Measurements from ENCODE around the gene ALDH1A3.
A peak's percentile ranks its signal among the peaks of the same experiment; 100 is the strongest.

Gene ALDH1A3

GRCh38 chr15:100877551-100877950 is 2.1 kb upstream of the ALDH1A3 start:
- H3K4me3 ChIP-seq (ENCODE audit: low read depth in 1 of 2, low read length in 1 of 2) = no peak overlapping the region
- TF ChIP-seq CTCF (IDR thresholded peaks at IDR 0.05) = no peak

GRCh38 chr15:100878130-100878529 is 1.5 kb upstream of the ALDH1A3 start:
- Histone ChIP-seq H3K4me1 (ENCODE audit: control insufficient read depth in 1 of 2, insufficient read depth in 1 of 2, low read depth in 1 of 2, low read length in 1 of 2) (peaks cover 12 to 20% of the 10 kb centered on the region in 2 experiments), H3K36me3 (no peaks in the 10 kb centered on the region), H3K27me3 (peaks cover 96% of the 10 kb centered on the region), H3K4me3 (ENCODE audit: low read depth in 1 of 2, low read length in 1 of 2) (no peak overlapping the region), H3K27ac (no peak overlapping the region), H3K9me3 (no peaks in the 10 kb centered on the region)
- no peak for TF ChIP-seq CTCF (IDR thresholded peaks at IDR 0.05)

More at GRCh38 chr15:100877551-100877950, 2.1 kb upstream of the ALDH1A3 start:
- Histone ChIP-seq H3K4me1 (ENCODE audit: control insufficient read depth in 1 of 2, insufficient read depth in 1 of 2, low read depth in 1 of 2, low read length in 1 of 2) (peaks cover 12 to 25% of the 10 kb centered on the region in 2 experiments), H3K36me3 (no peaks in the 10 kb centered on the region), H3K27me3 (peaks cover 90% of the 10 kb centered on the region), H3K27ac (no peak overlapping the region), H3K9me3 (no peaks in the 10 kb centered on the region)

GRCh38 chr15:100878648-100879047 is 983 bp upstream of the ALDH1A3 start:
- no peaks in the 10 kb centered on the region for H3K36me3 ChIP-seq
- no peaks in the 10 kb centered on the region for H3K9me3 ChIP-seq
- H3K27ac ChIP-seq = no peak overlapping the region
- no peak for TF ChIP-seq CTCF (IDR thresholded peaks at IDR 0.05)
- peaks cover 12 to 20% of the 10 kb centered on the region in 2 experiments for H3K4me1 ChIP-seq (ENCODE audit: control insufficient read depth in 1 of 2, insufficient read depth in 1 of 2, low read depth in 1 of 2, low read length in 1 of 2)
- H3K27me3 ChIP-seq = peaks cover 100% of the 10 kb centered on the region
- peak overlapping the region; percentile 24 to 31 for H3K4me3 ChIP-seq (ENCODE audit: low read depth in 1 of 2, low read length in 1 of 2)

- Histone ChIP-seq H3K27ac (no peak overlapping the region), H3K9me3 (no peaks in the 10 kb centered on the region), H3K4me1 (ENCODE audit: control insufficient read depth in 1 of 2, insufficient read depth in 1 of 2, low read depth in 1 of 2, low read length in 1 of 2) (peaks cover 12 to 20% of the 10 kb centered on the region in 2 experiments), H3K4me3 (ENCODE audit: low read depth in 1 of 2, low read length in 1 of 2) (peak overlapping the region; percentile 24 to 31), H3K36me3 (no peaks in the 10 kb centered on the region), H3K27me3 (peaks cover 100% of the 10 kb centered on the region)
- TF ChIP-seq CTCF (IDR thresholded peaks at IDR 0.05) = no peak
These were observed 569 bp upstream of the ALDH1A3 start for GRCh38 chr15:100879061-100879463.

GRCh38 chr15:100880139-100880896 is 687 bp downstream of the ALDH1A3 start:
- peaks cover 100% of the 10 kb centered on the region for H3K27me3 ChIP-seq
- H3K9me3 ChIP-seq = no peaks in the 10 kb centered on the region
- H3K4me3 ChIP-seq (ENCODE audit: low read depth in 1 of 2, low read length in 1 of 2) = peak overlapping the region; percentile 15 to 35

More at GRCh38 chr15:100880139-100880896, 687 bp downstream of the ALDH1A3 start:
- peaks cover 12 to 20% of the 10 kb centered on the region in 2 experiments for H3K4me1 ChIP-seq (ENCODE audit: control insufficient read depth in 1 of 2, insufficient read depth in 1 of 2, low read depth in 1 of 2, low read length in 1 of 2)
- no peak for TF ChIP-seq CTCF (IDR thresholded peaks at IDR 0.05)
- H3K27ac ChIP-seq = no peak overlapping the region
- no peaks in the 10 kb centered on the region for H3K36me3 ChIP-seq
